GM12878 (cell line): ENCODE measurements around the gene SETDB1. TPM values are rescaled to one million over a fixed set of nuclear protein-coding genes. Genes with fewer than 3 reads are reported as not detected.

Source experiments
- ATAC-seq: fragments of 200-7000 bp; cut with Tn5 transposase; 3 replicates; pipeline ENCODE4 v1.9.1; 2020; ENCODE audit warnings: mild to moderate bottlenecking, moderate library complexity
- BruUV-seq: library from RNA; stranded (reverse); fragments of 400-500 nt; replicated peaks from 2 replicates; lab custom pipeline; 2021; lab: Mats Ljungman, UMichigan
- CTCF ChIA-PET: fragments of 300-600 bp; sonication (Branson Sonifier 250); formaldehyde crosslinking; extraction: SDS; loops from one replicate; lab custom pipeline; 2021; ENCODE audit warnings: inconsistent platforms; lab: Yijun Ruan, JAX
- POLR2A ChIA-PET: fragments of 350-600 bp; formaldehyde crosslinking; extraction: SDS; loops from one replicate; lab custom pipeline; 2021; ENCODE audit warnings: inconsistent platforms; lab: Charles Lee
- RAD21 ChIA-PET: fragments of 300-600 bp; sonication (Branson Sonifier 250); formaldehyde crosslinking; loops from one replicate; lab custom pipeline; 2023; ENCODE audit warnings: antibody characterized with exemption; ENCODE audit not compliant: unreplicated experiment; lab: Charles Lee
- SMC1A ChIA-PET: fragments of 300-600 bp; sonication (Branson Sonifier 250); formaldehyde crosslinking; loops from one replicate; lab custom pipeline; 2023; ENCODE audit not compliant: unreplicated experiment, uncharacterized antibody; lab: Charles Lee
- DNase-seq: peaks from one replicate; pipeline ENCODE4 v3.0.0-alpha.2; 2011; ENCODE audit warnings: low read depth, low spot score
- FAIRE-seq: peaks from 3 replicates; lab custom pipeline; 2011; peaks lifted over from hg19 to GRCh38; lab: Jason Lieb, UNC
- H2AFZ ChIP-seq: 2 replicates; pipeline ENCODE4 v1.6.0; 2011; ENCODE audit warnings: low read depth, low read length, control low read depth; ENCODE audit not compliant: control insufficient read depth
- H3K27ac ChIP-seq: 2 replicates; pipeline ENCODE4 v1.5.1; 2011; ENCODE audit warnings: control low read depth; ENCODE audit not compliant: control insufficient read depth, insufficient read depth
- H3K27me3 ChIP-seq, 2 experiments: replicated peaks in 1 of 2; 2 replicates each; pipeline versions ENCODE4 v1.6.0 to v1.6.1; 2011; ENCODE audit warnings: low read length in 1 of 2; ENCODE audit not compliant: control insufficient read depth in 2 of 2, insufficient read depth in 2 of 2
- H3K36me3 ChIP-seq, 2 experiments: 2 replicates each; pipeline ENCODE4 v1.5.1; 2011; ENCODE audit warnings: low read length in 1 of 2; ENCODE audit not compliant: control insufficient read depth in 2 of 2, insufficient read depth in 2 of 2
- H3K4me1 ChIP-seq: 2 replicates; pipeline ENCODE4 v1.6.1; 2011; ENCODE audit warnings: mild to moderate bottlenecking, low read length, moderate library complexity, mixed read lengths; ENCODE audit not compliant: control insufficient read depth, insufficient read depth
- H3K4me2 ChIP-seq: 2 replicates; pipeline ENCODE4 v1.6.0; 2011; ENCODE audit warnings: control low read depth; ENCODE audit not compliant: control insufficient read depth, insufficient read depth
- H3K4me3 ChIP-seq: fragments of 200-600 bp; sonication (generic); 2 replicates; pipeline ENCODE4 v1.5.1; 2016
- H3K79me2 ChIP-seq: 2 replicates; pipeline ENCODE4 v1.6.0; 2011; ENCODE audit warnings: low read length; ENCODE audit not compliant: control insufficient read depth, insufficient read depth
- H3K9ac ChIP-seq: 2 replicates; pipeline ENCODE4 v1.8.0; 2011; ENCODE audit warnings: low read length, control low read depth, mixed read lengths; ENCODE audit not compliant: control insufficient read depth, insufficient read depth
- H3K9me3 ChIP-seq: replicated peaks from 3 replicates; pipeline ENCODE4 v1.5.1; 2011; ENCODE audit warnings: mild to moderate bottlenecking, low read length; ENCODE audit not compliant: control insufficient read depth, insufficient read depth
- H4K20me1 ChIP-seq: 2 replicates; pipeline ENCODE4 v1.6.0; 2011; ENCODE audit not compliant: control insufficient read depth, insufficient read depth
- ASH2L ChIP-seq: fragments of 300-600, 200-600 bp; sonication (generic); IDR thresholded peaks from 2 replicates; pipeline ENCODE4 v1.6.1; 2017; ENCODE audit warnings: low read depth, mild to moderate bottlenecking, borderline replicate concordance
- CHD2 ChIP-seq: IDR thresholded peaks from 2 replicates; pipeline ENCODE4 v1.6.1; 2011; ENCODE audit warnings: low read depth, low read length, improper control_type of control experiment, borderline replicate concordance
- DPF2 ChIP-seq: fragments of 450-650 bp; IDR thresholded peaks from 2 replicates; pipeline ENCODE4 v1.6.1; 2017; ENCODE audit warnings: mild to moderate bottlenecking
- EED ChIP-seq: sonication (generic); IDR thresholded peaks from 2 replicates; pipeline ENCODE4 v1.6.1; 2016; ENCODE audit warnings: antibody characterized with exemption, low read depth
- FOS ChIP-seq: IDR thresholded peaks from 3 replicates; pipeline ENCODE4 v1.6.1; 2011; ENCODE audit warnings: borderline replicate concordance; ENCODE audit not compliant: insufficient read length; ENCODE audit errors: extremely low read depth
- POLR2AphosphoS2 ChIP-seq: IDR thresholded peaks from 2 replicates; pipeline ENCODE4 v1.6.1; 2011; ENCODE audit warnings: low read depth, mild to moderate bottlenecking, low read length, improper control_type of control experiment, moderate library complexity
- RAD21 ChIP-seq: IDR thresholded peaks from 2 replicates; pipeline ENCODE4 v1.6.1; 2011; ENCODE audit warnings: mild to moderate bottlenecking, low read depth, low read length, moderate library complexity; ENCODE audit not compliant: insufficient read depth
- SKIL ChIP-seq: fragments of 450-650 bp; IDR thresholded peaks from 2 replicates; pipeline ENCODE4 v1.6.1; 2017; ENCODE audit warnings: mild to moderate bottlenecking, low read depth, inconsistent platforms; ENCODE audit not compliant: poor library complexity, severe bottlenecking
- SMARCA5 ChIP-seq: fragments of 450-650 bp; IDR thresholded peaks from 2 replicates; pipeline ENCODE4 v1.6.1; 2017; ENCODE audit warnings: mild to moderate bottlenecking
- ZNF274 ChIP-seq: IDR thresholded peaks from one replicate; pipeline ENCODE4 v1.8.0; 2011; ENCODE audit not compliant: insufficient read length, insufficient read depth
- WGBS: methylation state at CpG from one replicate; pipeline ENCODE4 v1.1.6; 2016; ENCODE audit warnings: low lambda C conversion rate; ENCODE audit not compliant: insufficient replicate concordance, insufficient coverage; ENCODE audit errors: missing lambda C conversion rate; 5-methylcytosine and 5-hydroxymethylcytosine counted together
- in situ Hi-C: fragments of 300-500 bp; cut with MboI; formaldehyde crosslinking; loops from 9 replicates; pipeline ENCODE4 v1.14.3; 2018; ENCODE audit warnings: mixed read lengths
- intact Hi-C: fragments of 100-400 bp; cut with micrococcal nuclease; formaldehyde crosslinking; loops from one replicate; pipeline ENCODE4 v1.14.2; 2022; ENCODE audit not compliant: unreplicated experiment
- polyA plus RNA-seq, 11 experiments: library from polyadenylated mRNA; depleted of rRNA in 4 of 11; unstranded in 6 of 11; stranded (reverse) in 5 of 11; fragments of >200 nt; fragmentation: Nextera tagmentation in 4 of 11; fragmentation: Illumina TruSeq in 1 of 11; extraction: Ambion mirVana in 4 of 11; extraction: Trizol in 1 of 11; gene quantifications; 1 replicate in 1 of 11; 2 replicates in 10 of 11; pipeline versions ENCODE4 v1.2.1 to v1.2.3, GENCODE V29; 2011 to 2016; ENCODE audit warnings: inconsistent platforms in 2 of 11, missing spikeins in 2 of 11, low read depth in 1 of 11
- total RNA-seq, 4 experiments: library from RNA; depleted of rRNA in 3 of 4; stranded (reverse); fragments of >200 nt in 3 of 4; fragmentation: Illumina TruSeq in 1 of 4; extraction: Trizol in 1 of 4; gene quantifications; 2 replicates each; pipeline versions ENCODE4 v1.2.1 to v1.2.3, GENCODE V29; 2013 to 2021
- TF ChIP-seq, protein P1 (sequence below): fragments of 450-650 bp; formaldehyde crosslinking; IDR thresholded peaks from 2 replicates; pipeline ENCODE4 v1.5.0; 2022; ENCODE audit warnings: mild to moderate bottlenecking, missing genetic modification characterization

SETDB1 gene
- total and polyA plus RNA-seq, 10 of the 15 experiments (the other 5 are each of a cell fraction or from before 2014, with no cell fraction given), result 14.3 to 56.7 (median 35.7) TPM

GRCh38 chr1:150979092-150980056 lies 53.2 kb downstream of the SETDB1 start:
- intact Hi-C loops (loop anchor here (5.0 to 10.0 kb wide), 3 partner anchors 215 to 417 kb away; partner anchors contain the start of genes CTSS and ENSA), in situ Hi-C loops (no loop called here)
- Histone ChIP-seq H3K79me2 (peaks cover 4% of the 10 kb centered on the region), H3K27ac (no peak overlapping the region), H3K27me3 (no peaks in the 10 kb centered on the region; a peak in 2 of 4 replicates), H4K20me1 (no peaks in the 10 kb centered on the region), H3K9me3 (no peaks in the 10 kb centered on the region), H3K9ac (no peak overlapping the region), H3K4me3 (no peak overlapping the region), H3K4me1 (no peaks in the 10 kb centered on the region), H3K4me2 (peak overlapping the region; percentile 75), H3K36me3 (no peaks in the 10 kb centered on the region), H2AFZ (peak overlapping the region; percentile 68)
- WGBS, result 4% methylated on average over 23 of the region's 23 CpGs
- no TSS peak for BruUV-seq
- CTCF ChIA-PET, result interaction anchor here (1.0 to 15.8 kb wide), 12 partner anchors 8 to 417 kb away, joined by 3 to 252 read pairs (median 4); partner anchors contain the start of gene MINDY1
- FAIRE-seq (peak; percentile 96), ATAC-seq (peak; percentile 78), DNase-seq (peak; percentile 40)
- SMC1A ChIA-PET, result interaction anchor here (0.9 kb wide), 2 partner anchors 27 to 57 kb away, joined by 3 read pairs; no protein-coding TSS in a partner anchor
- POLR2A ChIA-PET, result interaction anchor here (0.6 to 1.1 kb wide), 4 partner anchors 27 to 164 kb away, joined by 3 to 6 read pairs (median 4); partner anchors contain the start of gene MINDY1
- RAD21 ChIA-PET, result interaction anchor here (0.6 to 4.1 kb wide), 5 partner anchors 11 to 221 kb away, joined by 3 to 19 read pairs (median 3); partner anchors contain the start of gene MINDY1
- TF ChIP-seq RAD21, result peak; percentile 79
- no peak for TF ChIP-seq ZNF274
- TF ChIP-seq CHD2, result no peak
- TF ChIP-seq ASH2L, result no peak
- TF ChIP-seq EED, result no peak
- TF ChIP-seq FOS, result no peak
- no peak for TF ChIP-seq DPF2
- TF ChIP-seq SKIL, result peak; percentile 46
- TF ChIP-seq, protein P1, sequence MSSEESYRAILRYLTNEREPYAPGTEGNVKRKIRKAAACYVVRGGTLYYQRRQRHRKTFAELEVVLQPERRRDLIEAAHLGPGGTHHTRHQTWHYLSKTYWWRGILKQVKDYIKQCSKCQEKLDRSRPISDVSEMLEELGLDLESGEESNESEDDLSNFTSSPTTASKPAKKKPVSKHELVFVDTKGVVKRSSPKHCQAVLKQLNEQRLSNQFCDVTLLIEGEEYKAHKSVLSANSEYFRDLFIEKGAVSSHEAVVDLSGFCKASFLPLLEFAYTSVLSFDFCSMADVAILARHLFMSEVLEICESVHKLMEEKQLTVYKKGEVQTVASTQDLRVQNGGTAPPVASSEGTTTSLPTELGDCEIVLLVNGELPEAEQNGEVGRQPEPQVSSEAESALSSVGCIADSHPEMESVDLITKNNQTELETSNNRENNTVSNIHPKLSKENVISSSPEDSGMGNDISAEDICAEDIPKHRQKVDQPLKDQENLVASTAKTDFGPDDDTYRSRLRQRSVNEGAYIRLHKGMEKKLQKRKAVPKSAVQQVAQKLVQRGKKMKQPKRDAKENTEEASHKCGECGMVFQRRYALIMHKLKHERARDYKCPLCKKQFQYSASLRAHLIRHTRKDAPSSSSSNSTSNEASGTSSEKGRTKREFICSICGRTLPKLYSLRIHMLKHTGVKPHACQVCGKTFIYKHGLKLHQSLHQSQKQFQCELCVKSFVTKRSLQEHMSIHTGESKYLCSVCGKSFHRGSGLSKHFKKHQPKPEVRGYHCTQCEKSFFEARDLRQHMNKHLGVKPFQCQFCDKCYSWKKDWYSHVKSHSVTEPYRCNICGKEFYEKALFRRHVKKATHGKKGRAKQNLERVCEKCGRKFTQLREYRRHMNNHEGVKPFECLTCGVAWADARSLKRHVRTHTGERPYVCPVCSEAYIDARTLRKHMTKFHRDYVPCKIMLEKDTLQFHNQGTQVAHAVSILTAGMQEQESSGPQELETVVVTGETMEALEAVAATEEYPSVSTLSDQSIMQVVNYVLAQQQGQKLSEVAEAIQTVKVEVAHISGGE (CRISPR knock-in tag), result no peak
- TF ChIP-seq SMARCA5, result peak; percentile 98
- no peak for TF ChIP-seq POLR2AphosphoS2
